Activated CD8-positive, alpha-beta T cell treated with anti-CD3 and anti-CD28 coated beads for 36 hours (primary cell): ENCODE data around the gene RAB18. TPM values are rescaled to one million over a fixed set of nuclear protein-coding genes. Genes with fewer than 3 reads are reported as not detected.

Source experiments
- ATAC-seq: fragments of 200-7000 bp; cut with Tn5 transposase; one replicate; pipeline ENCODE4 v1.10.0; 2021; ENCODE audit warnings: mild to moderate bottlenecking, moderate library complexity
- CTCF ChIA-PET: fragments of 350-600 bp; sonication (Branson Sonifier 250); formaldehyde crosslinking; loops from one replicate; lab custom pipeline; 2021; ENCODE audit warnings: antibody characterized with exemption; lab: Charles Lee
- POLR2A ChIA-PET: fragments of 350-600 bp; sonication (Branson Sonifier 250); formaldehyde crosslinking; loops from one replicate; lab custom pipeline; 2021; ENCODE audit warnings: antibody characterized with exemption; lab: Charles Lee
- DNase-seq: peaks from one replicate; pipeline ENCODE4 v3.0.0-alpha.2; 2020
- H3K27ac Mint-ChIP-seq: one replicate; pipeline ENCODE4 v1.8.0; 2021; ENCODE audit warnings: mild to moderate bottlenecking, mixed read lengths
- H3K27me3 Mint-ChIP-seq: one replicate; pipeline ENCODE4 v1.8.0; 2021; ENCODE audit warnings: mixed read lengths
- H3K36me3 Mint-ChIP-seq: one replicate; pipeline ENCODE4 v1.8.0; 2021; ENCODE audit warnings: low read depth, mixed read lengths
- H3K4me1 Mint-ChIP-seq: one replicate; pipeline ENCODE4 v1.8.0; 2021; ENCODE audit warnings: low read depth, mixed read lengths
- H3K4me3 Mint-ChIP-seq: one replicate; pipeline ENCODE4 v1.8.0; 2021; ENCODE audit warnings: mild to moderate bottlenecking, moderate library complexity, mixed read lengths
- H3K9me3 Mint-ChIP-seq: one replicate; pipeline ENCODE4 v1.8.0; 2021; ENCODE audit warnings: mixed read lengths
- intact Hi-C: fragments of 100-400 bp; cut with micrococcal nuclease; formaldehyde crosslinking; loops from one replicate; pipeline ENCODE4 v1.10.0; 2022
- total RNA-seq, 2 experiments: library from RNA; stranded (reverse); gene quantifications; one replicate each; pipeline ENCODE4 v1.2.3, GENCODE V29; 2021
- TF ChIP-seq, protein P1 (sequence below): fragments of 200-600 bp; IDR thresholded peaks from one replicate; pipeline ENCODE4 v1.8.0; 2022; ENCODE audit warnings: antibody characterized with exemption, mild to moderate bottlenecking

The RAB18 gene
- total RNA-seq, 2 experiments from 2014 or later: 42.0 to 47.2 TPM

DNA sequence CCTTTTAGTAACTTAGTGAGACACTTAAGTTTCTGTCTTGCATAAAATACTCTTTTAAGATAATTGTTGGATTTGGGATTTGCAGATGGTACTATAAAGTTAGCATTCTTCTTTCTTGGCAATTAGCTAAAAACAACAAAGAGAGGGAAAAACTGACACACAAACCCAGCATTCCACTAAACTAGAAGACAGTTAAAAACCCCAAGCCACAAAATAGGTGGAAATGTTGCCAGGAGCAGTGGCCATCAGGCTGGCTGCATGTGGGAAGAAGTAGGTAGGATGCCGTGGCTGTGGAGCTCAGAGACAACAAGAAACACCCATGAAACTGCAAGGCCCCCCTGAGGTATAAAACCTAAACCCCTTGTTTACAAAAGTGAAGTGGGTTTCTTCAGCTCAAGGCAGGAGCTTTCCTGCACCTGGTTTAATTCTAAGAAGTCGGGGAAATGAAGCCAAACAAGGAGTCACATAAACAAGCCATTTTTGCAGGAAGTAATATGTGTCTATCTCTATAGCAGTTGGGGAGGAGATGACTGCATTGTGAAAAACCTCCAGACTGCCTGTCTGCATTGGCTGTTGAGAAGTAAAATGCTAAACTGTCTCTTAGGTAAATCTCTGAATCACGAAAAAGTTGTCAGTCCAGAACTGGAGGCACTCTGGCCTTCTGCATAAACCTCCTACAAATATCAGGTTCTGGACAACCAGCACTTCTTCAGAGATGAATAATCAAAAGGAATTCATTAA lies 9.5 kb downstream of the RAB18 start:
- no peaks in the 10 kb centered on the region for H3K9me3 Mint-ChIP-seq
- H3K4me1 Mint-ChIP-seq: peaks cover 70% of the 10 kb centered on the region
- DNase-seq: no peak
- no peaks in the 10 kb centered on the region for H3K27me3 Mint-ChIP-seq
- ChIA-PET POLR2A (interaction anchor here (0.8 to 1.4 kb wide), 2 partner anchors 9 to 22 kb away, joined by 3 to 7 read pairs; partner anchors contain the start of gene RAB18), CTCF (interaction anchor here (1.8 kb wide), 1 partner anchor 9 kb away, joined by 5 read pairs; no protein-coding TSS in a partner anchor)
- TF ChIP-seq, protein P1, sequence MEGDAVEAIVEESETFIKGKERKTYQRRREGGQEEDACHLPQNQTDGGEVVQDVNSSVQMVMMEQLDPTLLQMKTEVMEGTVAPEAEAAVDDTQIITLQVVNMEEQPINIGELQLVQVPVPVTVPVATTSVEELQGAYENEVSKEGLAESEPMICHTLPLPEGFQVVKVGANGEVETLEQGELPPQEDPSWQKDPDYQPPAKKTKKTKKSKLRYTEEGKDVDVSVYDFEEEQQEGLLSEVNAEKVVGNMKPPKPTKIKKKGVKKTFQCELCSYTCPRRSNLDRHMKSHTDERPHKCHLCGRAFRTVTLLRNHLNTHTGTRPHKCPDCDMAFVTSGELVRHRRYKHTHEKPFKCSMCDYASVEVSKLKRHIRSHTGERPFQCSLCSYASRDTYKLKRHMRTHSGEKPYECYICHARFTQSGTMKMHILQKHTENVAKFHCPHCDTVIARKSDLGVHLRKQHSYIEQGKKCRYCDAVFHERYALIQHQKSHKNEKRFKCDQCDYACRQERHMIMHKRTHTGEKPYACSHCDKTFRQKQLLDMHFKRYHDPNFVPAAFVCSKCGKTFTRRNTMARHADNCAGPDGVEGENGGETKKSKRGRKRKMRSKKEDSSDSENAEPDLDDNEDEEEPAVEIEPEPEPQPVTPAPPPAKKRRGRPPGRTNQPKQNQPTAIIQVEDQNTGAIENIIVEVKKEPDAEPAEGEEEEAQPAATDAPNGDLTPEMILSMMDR: no peak
- intact Hi-C loops: no loop called here
- peak; percentile 90 for ATAC-seq
- peak overlapping the region; percentile 89 for H3K27ac Mint-ChIP-seq
- H3K36me3 Mint-ChIP-seq: peaks cover 55% of the 10 kb centered on the region
- H3K4me3 Mint-ChIP-seq: peak overlapping the region; percentile 10

DNA sequence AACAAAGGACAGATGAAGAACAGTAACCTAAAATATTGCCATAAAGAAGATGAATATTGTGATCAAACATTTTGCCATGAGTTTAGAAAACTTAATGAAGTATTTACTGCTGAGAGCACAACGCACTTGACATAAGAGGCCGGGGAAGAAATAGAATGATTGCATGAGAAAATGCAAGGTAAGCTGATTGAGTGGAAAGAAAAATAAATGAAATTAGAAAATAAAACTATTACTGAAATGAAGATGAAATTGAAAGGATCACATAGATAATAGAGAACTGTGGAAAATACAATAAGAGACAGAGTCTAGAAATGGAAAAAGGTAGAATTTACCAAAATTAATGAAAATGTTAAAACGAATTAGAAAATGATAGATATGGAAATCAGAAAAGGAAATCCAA lies 10.1 kb downstream of the RAB18 start:
- peaks cover 68% of the 10 kb centered on the region for H3K4me1 Mint-ChIP-seq
- H3K4me3 Mint-ChIP-seq: no peak overlapping the region
- H3K27me3 Mint-ChIP-seq: no peaks in the 10 kb centered on the region
- intact Hi-C loops: no loop called here
- no peaks in the 10 kb centered on the region for H3K9me3 Mint-ChIP-seq
- H3K36me3 Mint-ChIP-seq: peaks cover 54% of the 10 kb centered on the region
- DNase-seq (no peak), ATAC-seq (no peak)
- ChIA-PET CTCF (interaction anchor here (1.8 kb wide), 1 partner anchor 9 kb away, joined by 5 read pairs; no protein-coding TSS in a partner anchor), POLR2A (interaction anchor here (0.8 to 1.4 kb wide), 2 partner anchors 10 to 23 kb away, joined by 3 to 7 read pairs; partner anchors contain the start of gene RAB18)
- peak overlapping the region; percentile 89 for H3K27ac Mint-ChIP-seq
- TF ChIP-seq, protein P1: no peak

DNA sequence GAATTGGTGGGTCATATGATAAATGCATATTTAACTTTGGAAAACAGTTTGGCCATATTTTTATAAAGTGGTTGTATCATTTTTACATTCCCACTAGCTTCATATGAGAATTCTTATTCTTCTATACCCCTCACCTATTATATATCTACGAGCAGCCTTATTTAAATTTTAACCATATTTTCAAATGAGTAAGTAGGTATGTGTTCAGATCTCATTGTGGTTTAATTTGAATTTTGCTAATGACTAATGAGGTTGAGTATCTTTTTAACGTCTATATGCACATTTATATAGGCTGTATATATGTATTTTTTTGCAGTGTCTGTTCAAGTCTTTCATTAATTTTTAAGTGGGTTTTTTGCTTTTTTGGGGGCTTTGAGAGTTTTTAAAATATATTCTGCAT lies 14.2 kb downstream of the RAB18 start:
- intact Hi-C loops: no loop called here
- ATAC-seq (no peak), DNase-seq (no peak)
- Mint-ChIP-seq H3K4me3 (no peak overlapping the region), H3K27me3 (no peaks in the 10 kb centered on the region), H3K27ac (no peak overlapping the region), H3K36me3 (peaks cover 32% of the 10 kb centered on the region), H3K9me3 (no peaks in the 10 kb centered on the region), H3K4me1 (peaks cover 74% of the 10 kb centered on the region)
- TF ChIP-seq, protein P1: no peak
- ChIA-PET CTCF (interaction anchor here (0.6 kb wide), 1 partner anchor 648 kb away, joined by 4 read pairs; no protein-coding TSS in a partner anchor), POLR2A (no interaction called here)

DNA sequence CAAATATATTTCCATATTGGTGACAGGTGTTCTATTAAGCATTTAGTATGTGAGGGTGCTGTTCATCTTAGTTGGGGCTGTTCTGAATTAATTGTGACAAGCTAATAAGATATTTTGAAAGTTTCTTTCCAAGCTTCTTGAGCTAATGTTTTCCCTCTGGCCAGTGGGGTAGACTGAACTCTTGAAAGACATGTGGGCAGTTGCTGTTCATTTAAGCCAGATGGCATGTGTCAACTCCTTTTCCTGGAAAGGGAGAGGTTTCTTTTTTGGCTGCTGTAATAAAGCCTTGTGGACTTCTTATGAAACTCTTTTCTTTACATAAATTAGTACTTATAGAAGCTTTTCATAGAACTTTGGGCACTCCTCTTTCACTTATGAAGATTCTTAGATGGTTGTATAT lies 21.7 kb downstream of the RAB18 start:
- H3K4me1 Mint-ChIP-seq: peaks cover 78% of the 10 kb centered on the region
- H3K36me3 Mint-ChIP-seq: peaks cover 26% of the 10 kb centered on the region
- H3K4me3 Mint-ChIP-seq: no peak overlapping the region
- TF ChIP-seq, protein P1: no peak
- H3K27ac Mint-ChIP-seq: peak overlapping the region; percentile 70
- no peaks in the 10 kb centered on the region for H3K27me3 Mint-ChIP-seq
- DNase-seq: no peak
- ChIA-PET CTCF (no interaction called here), POLR2A (interaction anchor here (1.0 kb wide), 1 partner anchor 21 kb away, joined by 3 read pairs; no protein-coding TSS in a partner anchor)
- intact Hi-C loops: no loop called here
- peak; percentile 24 for ATAC-seq
- no peaks in the 10 kb centered on the region for H3K9me3 Mint-ChIP-seq

DNA sequence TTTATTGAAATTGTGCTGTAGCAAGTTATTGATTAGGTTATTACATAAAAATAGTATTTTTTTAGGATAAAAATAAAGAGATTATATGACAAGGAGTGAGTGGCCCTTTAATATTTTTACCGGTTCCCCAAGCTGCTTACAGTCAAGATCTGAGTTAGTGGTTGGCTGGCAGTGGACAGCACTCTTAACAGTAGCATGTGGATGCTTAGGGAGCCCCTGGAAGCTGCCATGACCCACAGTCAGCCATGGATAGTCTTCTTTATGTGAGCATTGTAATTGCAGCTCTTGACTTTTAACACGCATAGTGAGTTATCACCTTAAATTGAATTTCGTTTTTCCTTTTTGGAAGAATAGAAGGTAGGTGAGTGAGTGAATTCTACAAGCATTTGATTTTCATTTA lies 22.1 kb downstream of the RAB18 start:
- no peak for DNase-seq
- Mint-ChIP-seq H3K9me3 (no peaks in the 10 kb centered on the region), H3K27me3 (no peaks in the 10 kb centered on the region), H3K4me3 (no peak overlapping the region), H3K36me3 (peaks cover 26% of the 10 kb centered on the region), H3K4me1 (peaks cover 80% of the 10 kb centered on the region), H3K27ac (no peak overlapping the region)
- ATAC-seq: no peak
- ChIA-PET POLR2A (interaction anchor here (1.0 kb wide), 1 partner anchor 21 kb away, joined by 3 read pairs; no protein-coding TSS in a partner anchor), CTCF (no interaction called here)
- intact Hi-C loops: no loop called here
- TF ChIP-seq, protein P1: no peak
